ENCODE results near the gene CTRB1. TPM values are rescaled to one million over a fixed set of nuclear protein-coding genes. Genes with fewer than 3 reads are reported as not detected.
A peak's percentile ranks its signal among the peaks of the same experiment; 100 is the strongest.
"Not testable (repeated sequence)": the region's sequence is repeated elsewhere in the genome, so short reads cannot be mapped to it uniquely, and the experiment has no call there.

Gene CTRB1
- total RNA-seq, 1 donor from 2014 or later = not detected

DNA sequence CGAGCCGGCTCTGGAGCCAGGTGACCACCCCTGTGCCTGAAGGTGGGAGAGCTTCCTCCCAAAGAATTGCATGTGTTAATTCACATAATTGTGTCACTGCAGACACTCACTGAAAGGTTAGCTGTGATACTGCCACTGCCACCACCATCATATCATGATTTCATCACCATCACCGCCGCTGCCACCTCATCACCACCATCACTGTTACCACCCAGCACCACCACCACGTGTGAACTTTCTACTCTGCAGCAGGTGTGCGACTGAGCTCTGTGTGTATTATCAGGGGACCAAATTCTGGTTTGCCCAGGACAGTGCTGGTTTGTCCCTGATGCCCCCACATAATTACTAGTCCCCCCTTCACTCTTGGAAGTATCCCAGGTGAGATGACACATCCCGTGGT is 17.4 kb downstream of the CTRB1 start:
- ATAC-seq (no peak), DNase-seq (ENCODE audit: missing footprints) (no peak)
- intact Hi-C loops (cut with DNase I) = no loop called here

- ATAC-seq (no peak), DNase-seq (ENCODE audit: missing footprints) (no peak)
- intact Hi-C loops (cut with DNase I) = no loop called here
These were observed 18.1 kb downstream of the CTRB1 start for GRCh38 chr16:75236736-75237397.

- intact Hi-C loops (cut with DNase I) = loop anchor here (2.0 kb wide), 1 partner anchor 27 kb away; no protein-coding TSS in a partner anchor
- ATAC-seq = no peak
- DNase-seq (ENCODE audit: missing footprints) = no peak
These were observed 18.8 kb downstream of the CTRB1 start for GRCh38 chr16:75237398-75238131.

- intact Hi-C loops (cut with DNase I) = loop anchor here (2.0 kb wide), 1 partner anchor 27 kb away; no protein-coding TSS in a partner anchor
- ATAC-seq = peak; percentile 81
- DNase-seq (ENCODE audit: missing footprints) = no peak
These were observed 19.5 kb downstream of the CTRB1 start for GRCh38 chr16:75238132-75238852.

DNA sequence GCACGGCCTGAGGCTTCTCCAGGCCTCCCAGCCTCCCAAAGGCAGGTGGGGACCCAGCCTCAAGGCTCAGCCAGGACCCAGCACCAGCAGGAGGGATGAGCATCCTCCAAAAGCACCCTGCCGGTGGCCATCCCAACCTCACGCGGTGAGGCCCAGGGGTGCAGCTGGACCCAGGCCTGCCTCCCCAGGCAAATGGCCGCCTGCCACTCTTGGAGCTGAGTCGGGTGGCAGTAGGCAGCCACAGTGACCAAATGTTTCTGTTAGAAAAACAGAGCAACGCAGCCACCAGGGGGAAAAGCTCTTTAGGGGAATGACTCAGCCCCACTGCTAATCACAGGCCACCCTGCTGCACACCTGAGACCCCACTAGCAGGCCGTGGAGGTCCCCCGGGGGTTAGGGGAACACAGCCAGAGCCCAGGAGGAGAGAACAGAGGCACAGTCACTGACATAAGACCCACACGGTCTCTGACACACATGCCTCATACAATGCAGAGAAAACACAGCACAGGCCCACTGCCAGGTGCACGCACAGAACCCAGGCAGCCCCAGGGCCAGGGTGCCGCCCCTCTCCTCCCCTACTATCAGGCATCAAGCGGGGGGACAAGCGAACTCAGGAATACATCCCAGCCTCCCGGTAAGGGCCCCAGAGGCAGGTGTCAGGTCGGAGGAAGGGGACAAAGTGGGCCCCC is 20.2 kb downstream of the CTRB1 start:
- ATAC-seq = peak; percentile 22
- intact Hi-C loops (cut with DNase I) = loop anchor here (2.0 kb wide), 1 partner anchor 26 kb away; no protein-coding TSS in a partner anchor
- DNase-seq (ENCODE audit: missing footprints) = no peak

GRCh38 chr16:75239542-75240122 is 20.8 kb downstream of the CTRB1 start:
- ATAC-seq (no peak), DNase-seq (ENCODE audit: missing footprints) (no peak)
- intact Hi-C loops (cut with DNase I) = loop anchor here (2.0 kb wide), 1 partner anchor 25 kb away; no protein-coding TSS in a partner anchor

DNA sequence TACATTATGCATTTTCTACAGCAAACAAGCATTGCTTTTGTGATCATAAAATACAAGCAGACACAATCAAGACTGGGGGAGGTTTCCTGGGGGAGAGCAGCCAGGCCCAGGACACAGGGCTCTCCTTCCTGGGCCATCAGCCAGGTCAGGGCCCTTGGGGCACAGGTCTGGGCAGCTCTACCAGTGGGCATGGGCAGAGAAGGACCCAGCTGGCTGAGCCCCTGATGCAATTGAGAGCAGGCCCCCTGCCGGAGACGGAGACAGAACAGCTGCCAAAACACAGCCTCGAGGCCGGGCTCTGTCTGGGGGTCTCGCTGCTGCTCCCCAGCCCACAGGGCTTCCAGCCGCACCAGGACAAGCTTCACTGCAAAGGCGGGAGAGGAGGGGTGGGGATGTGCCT is 21.8 kb downstream of the CTRB1 start:
- ATAC-seq; intact Hi-C loops (cut with DNase I); DNase-seq (ENCODE audit: missing footprints): not testable (repeated sequence)

DNA sequence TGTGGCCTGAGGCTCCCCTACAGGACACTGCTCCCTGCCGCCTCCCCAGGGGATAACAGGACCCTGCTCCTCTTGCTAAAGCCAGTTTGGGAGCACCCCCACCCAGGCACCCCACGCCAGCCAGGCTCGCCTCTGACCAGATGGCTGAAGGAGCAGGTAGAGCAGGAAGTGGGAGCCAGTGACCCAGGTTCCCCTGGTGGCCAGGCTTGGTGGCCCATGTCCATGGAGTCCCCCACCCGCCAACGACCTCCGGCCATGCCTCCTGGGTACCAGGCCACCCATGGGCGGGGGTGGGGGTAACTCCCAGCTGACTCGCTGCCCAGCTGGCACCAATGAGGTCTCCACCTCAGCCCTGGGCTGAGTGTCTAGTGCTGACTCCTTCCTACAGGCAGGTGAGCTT is 22.6 kb downstream of the CTRB1 start:
- intact Hi-C loops (cut with DNase I) = no loop called here
- no peak for DNase-seq (ENCODE audit: missing footprints)
- ATAC-seq = no peak

GRCh38 chr16:75241955-75242354 is 23.2 kb downstream of the CTRB1 start:
- DNase-seq (ENCODE audit: missing footprints) = no peak
- intact Hi-C loops (cut with DNase I) = no loop called here
- ATAC-seq = no peak

DNA sequence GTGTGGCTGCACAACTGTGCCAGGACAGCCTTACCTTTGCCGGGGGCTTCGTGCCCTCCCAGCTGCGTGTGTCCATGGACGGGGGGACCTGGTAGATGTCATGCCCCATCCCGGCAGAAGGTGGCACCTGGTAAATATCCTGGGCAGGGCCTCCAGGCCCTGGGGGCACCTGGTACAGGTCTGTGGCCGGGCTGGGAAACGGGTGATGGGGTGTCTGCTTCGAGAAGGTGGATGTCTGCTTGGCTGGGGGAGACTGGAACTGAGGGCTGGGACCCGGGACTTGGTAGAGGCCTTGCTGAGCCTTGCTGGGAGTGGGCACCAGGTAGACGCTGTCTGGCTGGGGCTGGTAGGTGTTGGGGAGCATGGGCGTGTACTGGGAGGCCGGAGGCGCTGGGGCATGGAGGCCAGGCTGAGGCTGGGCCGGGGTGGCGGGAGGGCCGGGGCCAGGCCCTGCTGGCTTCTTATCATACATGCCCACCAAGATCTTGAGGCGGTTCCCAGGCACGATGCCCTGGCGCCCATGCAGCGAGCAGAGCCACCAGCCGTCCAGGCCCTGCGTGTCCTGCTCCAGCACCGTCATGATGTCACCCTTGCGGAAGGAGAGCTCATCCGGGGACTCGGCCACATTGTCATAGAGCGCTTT is 23.8 kb downstream of the CTRB1 start:
- not testable (repeated sequence) for ATAC-seq

DNA sequence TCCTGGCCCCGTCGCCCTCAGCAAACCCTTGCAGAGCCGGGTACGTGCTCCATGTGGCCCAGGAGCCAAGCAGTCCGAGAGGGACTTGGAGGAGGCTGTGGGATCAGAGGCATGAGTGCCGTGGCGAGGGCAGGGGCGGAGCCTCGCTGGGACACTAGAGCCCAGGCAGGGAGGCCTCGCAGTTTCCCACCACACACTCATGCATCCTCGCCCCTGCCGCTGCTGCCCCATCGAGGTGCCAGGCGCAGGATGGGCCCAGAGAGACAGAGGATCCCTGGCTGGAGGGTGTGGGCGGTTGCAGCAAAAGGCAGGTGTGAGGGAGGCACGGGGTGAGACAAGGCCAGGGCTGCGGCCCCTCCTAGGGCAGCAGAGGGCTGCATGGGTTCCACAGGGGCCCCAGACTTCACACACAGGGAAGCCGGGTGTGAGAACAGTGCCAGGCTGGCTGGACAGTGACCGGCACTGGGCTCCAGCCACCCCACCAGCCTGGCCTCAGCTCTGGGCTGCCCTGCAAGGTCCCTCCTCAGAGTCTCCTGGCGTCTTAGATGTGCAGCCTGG is 25.0 kb downstream of the CTRB1 start:
- ATAC-seq (no peak), DNase-seq (ENCODE audit: missing footprints) (no peak)
- intact Hi-C loops (cut with DNase I) = no loop called here

More for the DNA sequence above, 23.8 kb downstream of the CTRB1 start:
- intact Hi-C loops (cut with DNase I); DNase-seq (ENCODE audit: missing footprints): not testable (repeated sequence)

DNA sequence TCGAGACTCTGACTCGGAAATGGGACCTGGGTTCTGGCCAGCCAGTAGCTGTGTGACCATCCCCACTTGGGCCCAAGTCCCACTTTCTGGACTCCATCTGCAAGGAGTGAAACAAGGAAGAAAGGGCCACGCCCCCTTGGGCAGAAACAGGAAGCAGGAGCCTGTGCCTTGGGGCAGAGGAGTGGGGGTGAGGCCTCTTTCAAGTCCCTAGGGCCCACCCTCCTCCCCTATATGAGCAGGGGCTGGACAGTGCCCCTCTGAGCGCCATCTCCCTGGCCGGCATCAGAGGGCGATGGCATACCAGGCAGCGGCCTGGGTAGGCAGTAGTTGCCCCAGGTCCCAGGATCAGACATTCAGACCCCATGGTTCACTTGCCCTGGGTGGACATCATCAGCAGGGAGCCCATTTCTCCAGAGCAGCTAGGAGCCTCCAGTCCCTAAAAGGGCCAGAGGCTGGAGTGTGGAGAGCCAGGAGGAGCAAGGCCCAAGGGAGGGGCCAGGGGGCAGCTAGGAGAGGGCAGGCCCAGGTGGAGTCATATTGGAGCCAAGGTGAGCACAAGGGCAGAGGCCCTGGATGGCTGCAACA is 25.5 kb downstream of the CTRB1 start:
- DNase-seq (ENCODE audit: missing footprints) (no peak), ATAC-seq (no peak)
- intact Hi-C loops (cut with DNase I) = no loop called here

DNA sequence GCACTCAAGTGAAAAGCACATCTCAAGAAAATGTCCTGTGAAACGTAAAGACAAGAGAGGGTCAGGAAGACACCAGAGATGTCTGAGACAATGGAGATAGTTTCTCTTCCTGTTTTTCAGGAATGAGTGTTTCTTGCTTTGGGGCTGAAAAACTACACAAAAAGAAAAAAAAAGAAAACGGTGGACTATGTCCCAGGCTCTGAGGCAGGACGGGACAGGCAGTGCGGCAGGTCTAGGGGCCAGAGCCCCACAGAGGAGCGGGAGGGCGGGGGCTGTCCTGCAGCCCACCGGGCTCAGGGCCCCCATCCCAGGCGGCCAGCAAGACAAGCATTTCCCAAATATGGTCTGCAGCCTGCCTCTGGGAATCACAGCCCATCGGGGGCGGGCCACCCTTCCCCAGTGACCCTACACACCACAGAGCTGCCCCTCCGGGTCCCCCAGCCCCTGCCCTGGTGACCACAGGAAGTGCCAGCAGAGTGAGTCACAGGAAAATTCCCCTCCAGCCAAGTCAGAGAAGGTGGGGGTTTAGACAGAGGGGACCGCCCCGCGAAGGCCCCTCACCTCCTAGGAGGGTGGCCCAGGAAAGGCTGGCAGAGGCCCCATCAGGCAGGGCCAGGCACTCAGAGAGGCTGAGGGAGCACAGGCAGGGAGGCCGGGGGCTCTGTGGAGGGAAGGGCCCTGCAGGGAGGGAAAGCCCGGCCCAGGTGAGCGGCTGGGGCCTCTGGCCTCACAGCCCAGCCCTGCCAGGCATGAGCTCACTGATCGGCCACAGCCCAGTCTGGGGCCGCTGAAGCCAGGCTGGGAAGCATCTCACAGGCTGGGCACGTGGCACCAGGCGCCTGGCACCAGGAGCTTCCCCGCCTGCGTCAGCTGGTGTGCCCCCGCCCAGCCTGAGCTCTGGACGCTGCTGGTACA is 26.3 kb downstream of the CTRB1 start:
- intact Hi-C loops (cut with DNase I) = loop anchor here (5.0 kb wide), 1 partner anchor 62 kb away; no protein-coding TSS in a partner anchor
- DNase-seq (ENCODE audit: missing footprints) (peak; percentile 88), ATAC-seq (peak; percentile 77)

DNA sequence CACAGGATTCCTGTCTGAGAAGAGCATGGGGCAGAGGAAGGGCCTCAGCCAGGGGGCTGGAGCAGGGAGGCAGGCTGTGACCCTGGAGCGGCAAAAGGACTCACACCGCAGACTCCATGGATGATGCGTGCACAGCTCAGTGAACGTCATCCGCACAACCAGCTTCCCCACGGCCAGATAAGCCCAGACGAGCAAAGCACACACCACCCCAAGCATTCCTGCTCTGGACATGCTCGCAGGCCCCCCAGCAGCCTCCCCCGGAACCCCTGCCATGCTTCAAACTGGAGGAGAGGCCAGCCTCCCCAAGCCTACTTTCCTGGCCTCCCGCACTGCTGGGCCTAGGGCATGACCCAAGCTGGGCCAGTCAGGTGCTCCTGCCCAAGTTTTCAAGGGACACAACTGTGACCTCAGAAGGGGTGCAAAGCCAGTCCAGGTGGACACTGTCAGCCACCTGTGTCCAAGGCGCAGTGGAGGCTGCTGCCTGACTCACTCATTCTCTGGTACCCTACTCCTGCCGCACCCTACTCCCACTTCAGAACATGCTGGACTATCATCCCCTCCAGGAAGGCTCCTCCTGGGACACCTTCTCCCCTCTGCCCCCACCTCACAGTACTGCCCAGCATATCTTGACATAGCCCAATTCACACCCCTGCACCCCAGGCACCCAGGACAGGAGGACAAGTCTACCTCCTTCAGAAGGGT is 27.9 kb downstream of the CTRB1 start:
- intact Hi-C loops (cut with DNase I) = loop anchor here (5.0 kb wide), 1 partner anchor 61 kb away; no protein-coding TSS in a partner anchor
- ATAC-seq = no peak
- no peak for DNase-seq (ENCODE audit: missing footprints)

DNA sequence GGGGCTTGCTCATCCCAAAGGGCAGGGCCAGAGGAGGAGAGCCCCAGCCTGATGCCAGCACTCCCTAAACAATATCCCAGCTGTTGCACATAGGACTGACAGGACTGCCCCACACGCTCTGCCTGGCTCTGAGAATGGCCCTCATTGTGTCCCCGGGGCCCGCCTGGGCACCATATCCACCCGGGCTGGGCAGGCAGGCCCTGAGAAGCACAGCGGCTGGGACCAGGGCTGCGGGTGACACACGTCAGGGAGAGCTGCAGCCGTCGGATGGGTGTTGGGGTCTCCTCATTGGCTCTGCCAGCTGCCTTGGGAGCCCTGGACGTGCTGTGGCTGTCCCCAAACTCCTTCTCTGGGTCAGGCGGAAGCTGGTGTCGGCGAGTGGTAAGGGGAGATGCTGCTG is 28.5 kb downstream of the CTRB1 start:
- DNase-seq (ENCODE audit: missing footprints) (no peak), ATAC-seq (no peak)
- intact Hi-C loops (cut with DNase I) = loop anchor here (5.0 kb wide), 1 partner anchor 60 kb away; no protein-coding TSS in a partner anchor

GRCh38 chr16:75248142-75248535 is 29.4 kb downstream of the CTRB1 start:
- ATAC-seq (no peak), DNase-seq (ENCODE audit: missing footprints) (no peak)

More at GRCh38 chr16:75248142-75248535, 29.4 kb downstream of the CTRB1 start:
- intact Hi-C loops (cut with DNase I) = loop anchor here (5.0 kb wide), 1 partner anchor 59 kb away; no protein-coding TSS in a partner anchor
